H7 (cell line): ENCODE data around the gene PGM5. TPM values are rescaled to one million over a fixed set of nuclear protein-coding genes. Genes with fewer than 3 reads are reported as not detected.

ENCODE experiments used
- DNase-seq: peaks from one replicate; pipeline ENCODE4 v3.0.0; 2012
- H3K27me3 ChIP-seq: 2 replicates; pipeline ENCODE4 v1.6.0; 2011; ENCODE audit warnings: mild to moderate bottlenecking, low read length; ENCODE audit not compliant: control insufficient read depth, insufficient read depth
- H3K36me3 ChIP-seq: replicated peaks from 2 replicates; pipeline ENCODE4 v1.5.1; 2011; ENCODE audit warnings: low read length; ENCODE audit not compliant: control insufficient read depth, insufficient read depth
- H3K4me3 ChIP-seq: 2 replicates; pipeline ENCODE4 v1.5.1; 2011; ENCODE audit warnings: low read depth, mild to moderate bottlenecking, control low read depth, low read length, moderate library complexity; ENCODE audit not compliant: insufficient read depth
- total RNA-seq: library from RNA; depleted of rRNA; stranded (reverse); fragments of >200 nt; shearing (Covaris generic); gene quantifications from 2 replicates; pipeline ENCODE4 v1.2.3, GENCODE V29; 2014; rRNA removed

PGM5 gene
- total RNA-seq, 1 experiment from 2014 or later: 0.14 TPM

GRCh38 chr9:68560071-68560844 lies 203.8 kb downstream of the PGM5 start:
- Histone ChIP-seq H3K4me3 (no peak overlapping the region), H3K27me3 (peaks cover 7% of the 10 kb centered on the region), H3K36me3 (no peaks in the 10 kb centered on the region)
- peak; percentile 57 for DNase-seq

- peaks cover 7% of the 10 kb centered on the region for H3K27me3 ChIP-seq
- DNase-seq: peak; percentile 22
- no peak overlapping the region for H3K4me3 ChIP-seq
- H3K36me3 ChIP-seq: no peaks in the 10 kb centered on the region
These were observed 206.1 kb downstream of the PGM5 start for GRCh38 chr9:68562461-68562860.

- no peak overlapping the region for H3K4me3 ChIP-seq
- H3K36me3 ChIP-seq: no peaks in the 10 kb centered on the region
- no peak for DNase-seq
- H3K27me3 ChIP-seq: peaks cover 7% of the 10 kb centered on the region
These were observed 211.2 kb downstream of the PGM5 start for GRCh38 chr9:68567565-68567964.

GRCh38 chr9:68574150-68574549 lies 217.7 kb downstream of the PGM5 start:
- DNase-seq: no peak
- H3K36me3 ChIP-seq: no peaks in the 10 kb centered on the region
- H3K27me3 ChIP-seq: peaks cover 1% of the 10 kb centered on the region; the same call in 1 of the 2 replicates
- no peak overlapping the region for H3K4me3 ChIP-seq

- no peak overlapping the region for H3K4me3 ChIP-seq
- H3K27me3 ChIP-seq: peaks cover 1% of the 10 kb centered on the region; the same call in 1 of the 2 replicates
- DNase-seq: no peak
These were observed 219.4 kb downstream of the PGM5 start for GRCh38 chr9:68575817-68576216.

GRCh38 chr9:68577774-68578591 lies 221.6 kb downstream of the PGM5 start:
- no peak for DNase-seq
- Histone ChIP-seq H3K36me3 (no peaks in the 10 kb centered on the region), H3K27me3 (no peaks in the 10 kb centered on the region; the same call in 1 of the 2 replicates), H3K4me3 (no peak overlapping the region)

More at GRCh38 chr9:68575817-68576216, 219.4 kb downstream of the PGM5 start:
- no peaks in the 10 kb centered on the region for H3K36me3 ChIP-seq

Other genes starting within 250 kb of the PGM5 start
- gene ZNG1C, start 114.6 kb upstream of the PGM5 start, total RNA-seq: 11.8 and 12.3 TPM in 2 replicates
- gene FOXD4L3, start 53.7 kb upstream of the PGM5 start, total RNA-seq: 0.04 TPM in 1 of 2 replicates, not detected in the other
- gene TMEM252, start 184.3 kb downstream of the PGM5 start, total RNA-seq: not detected in 2 replicates